NCI-H187 treated with DMSO at 0.1 percent for 48 hours (cell line): Measurements from ENCODE around the gene PEX13.
A peak's percentile ranks its signal among the peaks of the same experiment; 100 is the strongest.
"Not testable (repeated sequence)": the region's sequence is repeated elsewhere in the genome, so short reads cannot be mapped to it uniquely, and the experiment has no call there.

Experiments used
- DNase-seq: peaks from one replicate; lab custom pipeline; 2025; lab: John Stamatoyannopoulos, UW

PEX13 gene

DNA sequence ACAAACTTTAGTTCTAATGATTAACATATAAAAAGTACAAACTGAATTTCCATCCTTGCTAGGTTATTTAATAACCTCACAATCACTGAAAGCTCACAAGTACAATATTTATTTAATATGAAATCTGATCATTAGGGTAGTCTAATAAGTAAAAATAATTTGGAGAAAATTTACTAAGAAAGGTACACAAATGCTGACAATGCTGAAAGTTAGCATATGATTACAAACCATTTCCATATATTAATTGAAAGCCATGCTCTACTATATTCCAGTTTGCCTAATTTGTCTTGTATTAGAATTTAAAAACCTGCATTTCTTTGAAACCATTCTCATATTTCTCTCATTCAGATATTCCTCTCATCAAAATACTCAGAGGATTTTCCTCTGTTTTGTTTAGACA, 8.2 kb upstream of the PEX13 start:
- DNase-seq, result no peak

DNA sequence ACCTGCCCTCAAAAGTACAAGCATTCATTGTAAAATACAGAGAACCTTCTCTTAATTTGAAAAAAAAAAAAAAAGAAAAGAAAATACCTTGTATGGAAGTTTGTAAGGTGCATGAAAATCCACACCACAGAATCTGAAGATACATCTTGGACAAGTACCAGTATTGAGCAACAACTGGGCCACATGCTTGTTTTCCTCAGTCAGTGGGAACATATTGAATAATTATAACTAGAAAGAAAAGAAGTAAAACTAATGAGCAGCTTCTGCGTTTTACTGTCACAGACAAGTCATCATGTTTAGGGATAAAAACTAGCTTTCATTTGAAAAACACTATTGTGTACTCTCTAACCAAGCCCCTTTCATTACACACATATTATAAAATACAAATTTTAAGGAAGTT, 5.8 kb upstream of the PEX13 start:
- DNase-seq, result no peak

DNA sequence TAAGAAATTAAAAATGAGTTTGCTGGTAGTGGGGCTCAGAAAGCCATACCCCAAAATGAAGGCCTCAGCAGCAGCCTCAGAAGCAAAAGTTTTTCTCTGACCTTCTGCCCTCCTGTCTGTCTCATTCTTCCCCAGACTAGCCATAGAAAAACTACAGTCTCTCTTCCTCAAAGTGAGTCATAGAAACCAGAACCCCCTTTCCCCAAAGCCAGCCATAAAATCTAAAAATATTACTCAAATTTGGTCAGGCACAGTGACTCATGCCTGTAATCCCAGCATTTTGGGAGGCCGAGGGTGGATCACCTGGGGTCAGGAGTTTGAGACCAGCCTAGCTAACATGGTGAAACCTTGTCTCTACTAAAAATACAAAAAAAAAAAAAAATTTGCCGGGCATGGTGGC, 5.2 kb upstream of the PEX13 start:
- DNase-seq, result not testable (repeated sequence)

DNA sequence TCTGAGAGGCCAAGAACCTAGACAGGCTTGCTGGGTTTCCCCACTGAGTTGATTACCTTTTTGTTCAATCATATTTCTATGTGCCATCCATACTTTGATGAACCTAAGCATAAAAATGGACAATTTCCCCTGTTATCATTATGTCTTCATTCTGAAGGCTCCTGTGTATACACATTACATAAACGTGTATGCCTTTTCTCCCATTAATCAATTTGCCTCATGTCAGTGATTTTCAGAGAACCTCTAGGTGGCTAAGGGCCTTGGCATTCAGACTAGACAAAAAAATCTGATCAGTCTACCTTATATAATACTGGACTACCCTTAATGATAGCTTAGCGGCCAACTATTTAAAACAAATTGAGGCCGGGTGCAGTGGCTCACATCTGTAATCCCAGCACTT, 4.1 kb upstream of the PEX13 start:
- no peak for DNase-seq

DNA sequence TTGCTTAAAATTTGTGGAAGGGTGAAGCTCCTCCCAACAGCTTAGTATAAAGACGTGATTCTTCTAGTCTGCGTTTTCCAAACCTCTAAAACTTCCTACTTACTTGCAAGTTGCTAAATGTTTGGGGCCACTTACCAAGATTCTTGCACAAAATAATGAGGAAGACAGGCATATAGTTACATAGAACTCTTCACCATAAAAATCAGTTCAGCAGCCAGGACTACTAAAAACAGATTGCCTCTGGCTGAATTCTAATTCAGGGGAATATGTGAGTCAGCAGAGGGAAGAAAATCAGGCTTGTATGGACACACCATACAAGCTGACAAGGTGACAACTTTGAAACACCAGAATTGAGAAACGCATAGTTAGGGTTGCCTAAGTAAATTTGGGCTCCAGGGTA, 2.8 kb upstream of the PEX13 start:
- DNase-seq, result no peak

DNA sequence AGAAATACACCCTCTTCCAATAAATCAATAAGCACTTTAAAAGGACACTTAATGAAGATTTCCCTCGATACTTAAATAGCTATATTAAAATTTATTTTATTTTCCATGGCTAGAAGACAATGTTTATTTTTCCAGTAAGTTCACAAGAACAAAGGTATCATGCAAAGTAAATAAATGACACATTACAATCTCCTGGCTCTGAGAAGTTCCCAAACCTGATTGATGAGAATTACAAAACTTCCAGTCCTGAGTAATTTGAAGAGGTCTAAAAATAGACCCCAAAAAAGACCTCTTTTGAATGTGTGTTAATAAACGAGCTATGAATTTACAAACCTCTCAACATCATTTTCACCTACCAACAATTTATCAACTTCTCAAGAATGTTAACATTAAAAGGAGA, 1.5 kb upstream of the PEX13 start:
- no peak for DNase-seq

DNA sequence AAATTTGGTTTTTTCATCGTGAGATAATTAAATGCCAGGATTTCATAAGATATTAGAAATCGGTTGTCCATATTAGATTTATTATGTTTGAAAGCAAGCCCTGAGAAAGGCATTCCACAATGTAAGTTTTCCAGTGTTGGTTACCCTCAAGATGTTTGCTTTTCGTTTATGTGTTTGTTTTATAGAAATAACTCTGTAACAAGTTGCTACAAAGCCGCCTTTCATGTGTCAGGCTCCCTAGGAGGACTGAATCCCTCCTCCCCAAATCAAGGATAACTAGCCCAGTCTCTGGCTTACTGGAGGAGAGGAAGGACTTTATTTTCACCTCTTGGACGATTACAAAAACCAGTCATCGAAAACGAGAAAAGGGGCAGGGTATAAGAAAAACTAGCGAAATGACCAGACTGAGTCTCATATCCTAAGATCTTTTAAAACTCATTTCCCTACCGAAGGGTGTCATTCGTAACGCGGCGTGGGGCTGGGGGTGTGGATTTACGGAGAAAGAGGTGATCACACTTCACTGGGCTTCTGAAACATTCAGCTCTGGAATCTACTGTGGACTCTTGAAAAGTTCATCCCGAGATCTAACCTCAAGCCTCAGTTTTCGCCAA, 1.0 kb upstream of the PEX13 start:
- no peak for DNase-seq

DNA sequence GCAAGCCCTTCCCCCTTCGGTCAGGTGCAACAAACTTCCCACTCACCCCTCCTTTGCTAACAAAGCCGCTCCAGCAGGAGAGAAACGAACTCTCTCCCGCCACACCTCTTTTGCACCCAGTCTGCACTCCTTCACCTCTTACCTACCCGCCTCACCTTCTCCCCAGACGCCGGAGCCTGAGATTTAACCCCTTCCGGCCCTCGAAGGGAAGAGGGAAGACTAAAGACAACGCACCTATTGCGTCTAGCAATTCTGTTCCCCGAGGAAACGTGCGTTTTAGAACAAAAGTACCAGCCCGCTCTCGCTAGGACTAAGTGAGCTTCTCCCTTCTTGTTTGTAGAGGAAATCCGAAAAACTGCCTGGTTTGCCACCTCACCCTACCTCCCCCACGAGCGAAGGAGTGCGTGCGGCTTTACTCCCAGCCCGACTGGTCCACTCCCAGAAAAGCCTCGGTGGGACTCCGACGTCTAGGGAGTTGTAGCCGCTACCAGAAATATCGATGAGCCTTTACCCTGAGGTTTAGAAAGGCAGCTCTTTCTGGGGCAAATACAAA, 441 bp upstream of the PEX13 start:
- DNase-seq, result peak; percentile 78

DNA sequence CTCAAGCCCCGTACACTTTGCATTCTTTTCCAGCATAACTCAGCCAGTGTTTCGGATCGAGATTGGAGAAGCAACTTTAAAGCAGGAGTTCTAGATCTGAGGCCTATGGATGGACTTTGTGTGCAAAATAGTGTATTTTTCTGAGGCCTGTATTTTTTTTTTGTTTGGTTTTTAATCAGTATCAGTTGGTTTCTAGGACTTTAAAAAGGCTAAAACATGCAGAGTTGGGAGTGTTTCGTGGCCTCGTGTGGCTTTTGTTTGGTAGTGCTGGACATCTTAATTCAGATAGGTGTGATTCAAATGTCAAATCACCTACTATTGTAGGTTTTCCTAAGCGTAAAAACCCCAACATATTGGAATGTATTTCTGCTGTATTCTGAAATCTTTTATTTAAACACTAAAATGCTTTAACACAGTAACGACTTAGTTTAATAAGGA, 817 bp downstream of the PEX13 start:
- DNase-seq, result no peak

DNA sequence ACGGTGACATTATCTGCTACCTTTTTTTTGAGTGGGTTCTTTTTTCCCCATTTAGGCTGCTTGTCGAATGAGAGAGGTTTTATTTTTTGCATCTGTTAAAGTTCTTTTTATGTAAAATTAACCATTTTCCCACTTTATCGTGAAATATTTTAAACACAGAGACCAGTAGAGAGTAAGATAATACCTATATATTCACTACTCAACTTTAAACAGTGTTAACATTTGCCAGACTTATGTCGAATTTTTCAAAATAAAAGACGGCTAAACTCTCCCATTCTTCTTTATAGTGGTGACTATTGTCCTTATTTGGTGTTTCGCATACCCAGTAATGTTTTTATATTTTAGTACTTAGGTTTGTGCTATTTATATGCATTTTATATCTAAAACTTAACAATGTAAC, 1.3 kb downstream of the PEX13 start:
- DNase-seq, result no peak

DNA sequence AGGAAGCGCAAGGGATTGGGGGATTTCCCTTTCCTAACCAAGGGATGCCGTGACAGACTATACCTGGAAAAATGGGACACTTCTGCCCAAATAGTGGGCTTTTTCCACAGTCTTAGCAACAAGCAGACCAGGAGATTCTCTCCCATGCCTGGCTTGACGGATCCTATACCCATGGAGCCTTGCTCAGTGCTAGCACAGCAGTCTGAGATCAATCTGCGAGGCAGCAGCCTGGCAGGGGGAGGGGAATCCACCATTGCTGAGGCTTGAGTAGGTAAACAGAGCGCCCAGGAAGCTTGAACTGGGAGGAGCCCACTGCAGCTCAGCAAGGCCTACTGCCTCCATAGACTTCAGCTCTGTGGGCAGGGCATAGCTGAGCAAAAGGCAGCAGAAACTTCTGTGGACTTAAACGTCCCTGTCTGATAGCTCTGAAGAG, 3.7 kb downstream of the PEX13 start:
- DNase-seq, result no peak

DNA sequence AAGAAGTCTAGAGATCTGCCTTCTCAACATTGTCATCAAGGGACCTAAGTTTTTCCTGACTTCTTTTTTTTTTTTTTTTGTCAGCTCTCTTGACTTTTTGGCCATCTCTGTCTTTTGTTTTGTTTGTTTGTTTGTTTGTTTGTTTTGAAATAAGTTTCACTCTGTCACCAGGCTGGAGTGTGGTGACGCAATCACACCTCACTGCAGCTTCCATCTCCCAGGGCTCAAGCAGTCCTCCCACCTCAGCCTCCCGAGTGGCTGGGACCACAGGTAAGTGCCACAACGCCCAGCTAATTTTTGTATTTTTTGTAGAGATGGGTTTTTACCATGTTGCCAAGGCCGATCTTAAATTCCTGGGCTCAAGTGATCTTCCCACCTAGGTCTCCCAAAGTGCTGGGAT, 6.2 kb downstream of the PEX13 start:
- DNase-seq, result no peak

DNA sequence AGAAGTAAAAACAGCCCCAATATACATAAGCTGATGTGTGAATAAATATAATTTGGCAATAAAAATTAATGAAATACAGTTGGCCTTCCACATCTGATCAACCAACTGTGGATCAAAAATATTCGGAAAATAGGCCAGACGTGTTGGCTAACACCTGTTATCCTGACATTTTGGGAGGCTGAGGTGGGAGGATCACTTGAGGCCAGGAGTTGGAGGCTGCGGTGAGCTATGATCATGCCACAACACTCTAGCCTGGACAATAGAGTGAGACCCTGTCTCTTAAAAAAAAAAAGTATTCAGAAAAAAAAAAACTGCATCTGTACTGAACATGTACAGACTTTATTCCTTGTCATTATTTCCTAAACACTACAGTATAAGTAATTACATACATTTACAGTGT, 12.0 kb downstream of the PEX13 start:
- no peak for DNase-seq

DNA sequence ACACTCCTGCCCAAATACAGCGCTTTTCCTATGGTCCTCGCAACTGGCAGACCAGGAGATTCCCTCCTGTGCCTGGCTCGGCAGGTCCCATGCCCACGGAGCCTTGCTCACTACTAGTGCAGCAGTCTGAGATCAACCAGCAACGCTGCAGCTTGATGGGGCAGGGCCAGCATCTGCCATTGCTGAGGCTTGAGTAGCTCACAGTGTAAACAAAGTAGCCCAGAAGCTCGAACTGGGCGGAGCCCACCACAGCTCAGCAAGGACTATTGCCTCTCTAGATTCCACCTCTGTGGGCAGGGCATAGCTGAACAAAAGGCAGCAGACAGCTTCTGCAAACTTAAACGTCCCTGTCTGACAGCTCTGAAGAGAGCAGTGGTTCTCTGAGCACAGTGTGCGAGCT, 17.1 kb downstream of the PEX13 start:
- not testable (repeated sequence) for DNase-seq

DNA sequence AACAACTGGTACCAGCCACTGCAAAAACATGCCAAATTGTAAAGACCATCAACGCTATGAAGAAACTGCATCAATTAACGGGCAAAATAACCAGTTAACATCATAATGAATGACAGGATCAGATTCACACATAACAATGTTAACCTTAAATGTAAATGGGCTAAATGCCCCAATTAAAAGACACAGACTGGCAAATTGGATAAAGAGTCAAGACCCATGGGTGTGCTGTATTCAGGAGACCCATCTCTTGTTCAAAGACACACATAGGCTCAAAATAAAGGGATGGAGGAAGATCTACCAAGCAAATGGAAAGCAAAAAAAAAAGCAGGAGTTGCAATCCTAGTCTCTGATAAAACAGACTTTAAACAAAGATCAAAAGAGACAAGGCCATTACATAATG, 19.1 kb downstream of the PEX13 start:
- not testable (repeated sequence) for DNase-seq

DNA sequence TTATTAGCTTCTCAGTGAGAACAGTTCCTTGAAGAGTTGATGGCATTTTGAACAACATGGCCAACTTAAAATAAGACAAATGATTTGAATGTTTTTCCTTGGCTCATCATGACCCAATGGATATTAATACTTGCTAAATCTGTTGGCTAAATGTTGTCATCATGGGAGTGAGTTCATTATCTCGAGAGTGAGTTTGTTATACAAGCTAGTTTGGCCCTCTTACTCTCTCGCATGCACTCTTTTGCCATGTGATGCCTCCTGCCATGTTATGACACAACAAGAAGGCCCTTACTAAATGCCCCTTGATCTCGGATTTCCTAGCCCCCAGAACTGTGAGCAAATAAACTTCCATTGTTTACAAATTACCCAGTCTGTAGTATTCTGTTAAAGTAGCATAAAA, 25.3 kb downstream of the PEX13 start:
- no peak for DNase-seq

DNA sequence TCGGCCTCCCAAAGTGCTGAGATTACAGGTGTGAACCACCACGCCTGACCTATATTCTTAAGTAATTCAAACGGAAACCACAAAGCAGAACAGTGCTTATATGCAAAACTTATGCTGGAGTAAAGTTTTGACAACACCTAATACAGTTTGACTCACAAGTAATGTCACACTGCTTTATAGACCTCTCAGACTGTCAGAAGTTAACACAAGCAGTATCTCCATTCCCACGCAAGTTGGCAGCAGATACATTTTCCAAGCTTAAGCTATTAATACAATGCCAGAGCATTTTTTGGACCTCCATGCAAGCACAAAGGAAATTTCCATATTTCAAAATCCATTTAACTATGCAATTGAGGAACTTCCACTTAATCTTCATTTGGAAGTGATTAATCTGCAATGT, 27.1 kb downstream of the PEX13 start:
- no peak for DNase-seq

DNA sequence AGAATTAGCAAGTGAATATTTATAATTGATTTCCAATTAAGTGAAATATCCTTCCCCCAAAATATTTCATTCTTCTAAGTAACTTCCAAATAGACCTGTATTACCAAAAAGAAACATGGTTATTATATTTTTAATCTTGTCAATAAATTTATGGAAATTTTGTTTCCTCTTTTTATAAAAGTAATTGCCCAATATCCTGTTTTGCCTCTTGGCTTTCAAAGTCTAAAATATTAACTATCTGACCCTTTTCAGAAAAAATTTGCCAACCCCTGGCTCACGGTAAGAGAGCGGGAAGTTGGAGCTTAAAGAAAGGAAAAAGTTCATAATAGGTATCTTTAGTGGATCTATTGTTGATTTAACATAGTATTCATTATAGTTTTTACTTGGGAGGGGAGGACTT, 27.7 kb downstream of the PEX13 start:
- no peak for DNase-seq

DNA sequence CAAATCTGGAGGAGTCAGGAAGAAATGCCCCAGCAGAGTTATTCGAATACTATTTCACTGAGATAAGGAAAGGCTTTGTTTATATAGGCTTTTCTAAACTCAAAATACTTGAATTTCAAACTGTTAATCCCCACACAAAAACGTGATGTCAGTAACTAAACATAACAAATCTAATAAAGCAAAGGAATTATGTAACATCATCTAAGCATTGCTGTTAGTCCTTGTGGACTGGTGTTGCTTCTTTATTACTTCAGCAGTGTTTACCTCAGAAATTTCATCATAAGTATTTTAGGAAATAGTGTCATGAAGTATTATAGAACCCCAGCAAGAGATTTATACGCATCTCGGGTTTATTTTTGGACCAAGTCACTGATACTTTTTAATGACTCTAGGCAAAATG, 28.5 kb downstream of the PEX13 start:
- no peak for DNase-seq

DNA sequence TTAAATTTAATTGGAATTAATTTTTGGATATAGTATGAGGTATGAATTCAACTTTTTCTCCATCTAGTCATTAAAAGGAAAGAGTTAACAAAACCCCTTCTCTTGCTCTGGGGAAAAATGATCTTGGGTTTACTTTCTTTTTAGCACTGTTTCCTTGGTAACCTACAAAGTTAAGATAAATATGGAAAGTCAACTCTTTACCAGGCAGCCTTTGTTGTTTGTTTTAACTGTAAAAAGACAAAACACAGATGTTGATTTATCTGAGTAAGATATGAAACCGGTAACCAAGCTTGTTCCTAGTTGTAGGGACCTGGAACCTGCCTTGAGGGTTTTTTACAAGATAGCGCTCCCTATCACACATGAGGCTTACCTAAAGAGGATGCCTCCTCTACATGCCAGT, 38.0 kb downstream of the PEX13 start:
- no peak for DNase-seq

DNA sequence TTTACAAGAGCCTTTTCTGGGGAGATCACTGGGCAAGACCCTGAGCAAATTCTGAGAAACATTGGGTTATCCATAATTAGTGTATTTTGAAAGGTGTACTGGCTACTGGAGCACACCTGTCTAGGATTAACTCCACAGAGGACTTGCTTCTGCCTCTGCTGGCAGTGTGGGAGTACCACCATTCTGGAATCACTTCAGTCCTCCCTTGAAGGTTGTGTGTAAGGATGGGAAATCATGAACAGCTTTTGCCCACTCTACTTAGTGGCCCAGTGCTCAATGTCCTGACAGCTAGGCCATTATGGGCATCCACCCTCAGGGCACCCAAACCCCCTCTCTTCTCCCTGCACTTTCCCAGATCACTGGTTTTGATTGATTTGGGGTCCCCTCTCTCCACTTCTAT, 40.0 kb downstream of the PEX13 start:
- DNase-seq, result no peak

DNA sequence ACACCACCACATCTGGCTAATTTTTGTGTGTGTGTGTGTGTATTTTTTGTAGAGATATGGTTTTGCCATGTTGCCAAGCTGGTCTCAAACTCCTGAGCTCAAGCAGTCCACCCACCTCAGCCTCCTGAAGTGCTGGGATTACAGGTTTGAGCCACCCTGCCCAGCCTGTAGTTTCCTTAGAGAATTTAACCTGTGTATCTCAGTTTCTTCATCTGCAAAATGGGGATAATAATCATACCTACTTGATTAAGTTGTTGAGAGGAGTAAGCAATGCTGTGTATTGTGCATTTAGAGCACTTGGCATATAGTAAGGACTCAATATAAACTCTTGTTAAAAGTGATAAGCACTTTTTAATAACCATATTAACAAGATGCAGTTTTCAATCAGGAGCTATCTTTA, 41.9 kb downstream of the PEX13 start:
- no peak for DNase-seq

DNA sequence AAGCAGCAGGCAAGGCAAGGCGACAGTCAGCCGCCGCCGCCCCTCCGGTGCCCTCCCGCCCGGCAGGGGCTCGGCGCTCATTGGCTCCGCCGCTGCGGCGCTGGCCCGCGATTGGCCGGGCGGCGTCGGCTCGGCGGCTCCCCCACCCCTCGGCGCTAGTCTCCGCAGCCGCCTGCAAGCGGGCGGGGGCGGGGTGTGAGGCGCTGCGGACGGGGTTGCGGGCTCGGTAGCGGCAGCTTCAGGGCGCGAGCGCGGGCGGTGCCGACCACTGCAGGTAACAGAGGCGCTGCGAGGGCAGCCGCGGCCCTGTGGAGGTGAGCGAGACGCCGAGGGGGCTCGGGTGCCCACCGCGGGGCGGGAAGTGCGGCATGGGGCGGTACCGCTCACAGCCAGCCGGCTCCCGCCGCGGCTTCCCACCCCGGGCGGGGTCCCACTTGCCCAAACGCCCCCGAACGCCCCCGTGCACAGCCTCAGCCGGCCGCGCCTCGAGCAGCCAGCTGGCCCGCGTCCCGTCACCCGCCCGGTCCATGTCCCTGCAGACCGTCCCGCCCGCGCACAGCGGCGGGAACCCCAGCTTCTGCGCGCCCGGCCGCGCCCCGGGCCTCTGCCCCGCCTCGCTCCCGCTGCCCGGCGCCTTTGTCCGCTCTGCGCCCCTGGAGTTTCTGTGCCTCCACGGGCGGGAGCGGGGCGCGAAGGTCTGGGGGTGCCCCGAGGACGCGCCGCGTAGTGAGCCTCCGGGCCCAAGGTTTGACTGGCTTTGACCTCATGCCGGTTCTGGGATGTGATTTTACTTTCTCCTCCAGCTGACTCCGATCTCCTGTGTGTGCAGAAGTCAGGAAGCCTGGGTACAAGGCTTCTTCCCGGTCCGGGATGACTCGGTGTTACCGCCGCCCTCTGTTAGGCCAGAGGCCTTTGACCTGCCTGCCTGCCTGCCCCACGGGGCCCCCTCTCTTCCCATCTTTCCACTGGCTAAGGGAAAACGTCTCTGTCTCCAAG, 48.5 kb downstream of the PEX13 start, which contains the start of gene SANBR:
Gene SANBR, plus strand, starts transcription at position 158 of the 996 bp plus-strand sequence. CDS start 4,480 bp downstream, outside the sequence.
- no peak for DNase-seq
